Gastrocnemius medialis (tissue), 4 donors: ENCODE results near the gene CHST13.

Experiments
- CTCF ChIP-seq, 5 experiments: fragments of 450-650 bp in 3 of 5; fragments of 200-600 bp in 2 of 5; sonication (generic) in 2 of 5; IDR thresholded peaks in 4 of 5; conservative IDR thresholded peaks in 1 of 5; 1 replicate in 4 of 5; 2 replicates in 1 of 5; pipeline ENCODE4 v1.5.1; 2016 to 2019; ENCODE audit warnings: antibody characterized with exemption in 5 of 5, mild to moderate bottlenecking in 3 of 5, moderate library complexity in 3 of 5
- POLR2A ChIP-seq, 2 donors: fragments of 450-650 bp; IDR thresholded peaks; one replicate each; pipeline ENCODE4 v1.6.1; 2017; ENCODE audit warnings: antibody characterized with exemption in 2 of 2, mild to moderate bottlenecking in 2 of 2, moderate library complexity in 2 of 2

GRCh38 chr3:126501054-126501453, 22.9 kb upstream of the CHST13 start:
- TF ChIP-seq CTCF (IDR thresholded peaks at IDR 0.05 in 4 of 5, conservative IDR thresholded peaks at IDR 0.05 in 1 of 5), result no peak
- TF ChIP-seq POLR2A (IDR thresholded peaks at IDR 0.05), result no peak
